ENCODE measurements around the gene MAP3K5. TPM values are rescaled to one million over a fixed set of nuclear protein-coding genes. Genes with fewer than 3 reads are reported as not detected.

Gene MAP3K5
- total RNA-seq, 1 experiment from 2014 or later = 15.8 TPM

DNA sequence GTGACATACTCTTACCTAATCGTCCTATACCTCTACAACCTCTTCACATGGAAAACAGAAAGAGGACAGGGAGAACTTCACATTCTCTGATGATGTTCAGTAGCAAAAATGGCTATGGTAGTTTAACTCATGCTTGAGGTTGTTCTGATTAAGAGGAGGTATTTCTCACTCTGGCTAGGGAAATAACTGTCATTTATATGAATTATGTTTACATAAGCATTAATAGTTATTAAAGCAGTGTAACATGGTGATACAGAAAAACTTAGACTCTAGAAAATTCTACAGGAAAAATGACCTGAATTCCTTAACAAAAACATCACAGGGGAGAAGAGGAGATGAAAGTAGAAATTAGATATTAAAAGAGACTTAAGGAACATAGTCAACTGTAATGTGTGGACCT, 57.3 kb downstream of the MAP3K5 start:
- no peaks in the 10 kb centered on the region for H3K36me3 Mint-ChIP-seq (ENCODE audit: insufficient read depth, unreplicated experiment)
- no peak for DNase-seq
- H3K4me3 Mint-ChIP-seq (ENCODE audit: low read depth, unreplicated experiment) = no peak overlapping the region
- H3K4me1 Mint-ChIP-seq (ENCODE audit: low read depth, unreplicated experiment) = peaks cover 14% of the 10 kb centered on the region
- H3K9me3 Mint-ChIP-seq (ENCODE audit: low read depth, unreplicated experiment) = no peaks in the 10 kb centered on the region
- H3K27ac Mint-ChIP-seq (ENCODE audit: unreplicated experiment) = no peak overlapping the region
- H3K27me3 Mint-ChIP-seq (ENCODE audit: unreplicated experiment) = no peaks in the 10 kb centered on the region
- TF ChIP-seq, protein P1, sequence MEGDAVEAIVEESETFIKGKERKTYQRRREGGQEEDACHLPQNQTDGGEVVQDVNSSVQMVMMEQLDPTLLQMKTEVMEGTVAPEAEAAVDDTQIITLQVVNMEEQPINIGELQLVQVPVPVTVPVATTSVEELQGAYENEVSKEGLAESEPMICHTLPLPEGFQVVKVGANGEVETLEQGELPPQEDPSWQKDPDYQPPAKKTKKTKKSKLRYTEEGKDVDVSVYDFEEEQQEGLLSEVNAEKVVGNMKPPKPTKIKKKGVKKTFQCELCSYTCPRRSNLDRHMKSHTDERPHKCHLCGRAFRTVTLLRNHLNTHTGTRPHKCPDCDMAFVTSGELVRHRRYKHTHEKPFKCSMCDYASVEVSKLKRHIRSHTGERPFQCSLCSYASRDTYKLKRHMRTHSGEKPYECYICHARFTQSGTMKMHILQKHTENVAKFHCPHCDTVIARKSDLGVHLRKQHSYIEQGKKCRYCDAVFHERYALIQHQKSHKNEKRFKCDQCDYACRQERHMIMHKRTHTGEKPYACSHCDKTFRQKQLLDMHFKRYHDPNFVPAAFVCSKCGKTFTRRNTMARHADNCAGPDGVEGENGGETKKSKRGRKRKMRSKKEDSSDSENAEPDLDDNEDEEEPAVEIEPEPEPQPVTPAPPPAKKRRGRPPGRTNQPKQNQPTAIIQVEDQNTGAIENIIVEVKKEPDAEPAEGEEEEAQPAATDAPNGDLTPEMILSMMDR (IDR thresholded peaks at IDR 0.05; ENCODE audit: unreplicated experiment) = no peak
- CTCF ChIA-PET = no interaction called here
- BruUV-seq (replicated peaks) = no TSS peak
- intact Hi-C loops (cut with micrococcal nuclease; ENCODE audit: unreplicated experiment) = no loop called here

DNA sequence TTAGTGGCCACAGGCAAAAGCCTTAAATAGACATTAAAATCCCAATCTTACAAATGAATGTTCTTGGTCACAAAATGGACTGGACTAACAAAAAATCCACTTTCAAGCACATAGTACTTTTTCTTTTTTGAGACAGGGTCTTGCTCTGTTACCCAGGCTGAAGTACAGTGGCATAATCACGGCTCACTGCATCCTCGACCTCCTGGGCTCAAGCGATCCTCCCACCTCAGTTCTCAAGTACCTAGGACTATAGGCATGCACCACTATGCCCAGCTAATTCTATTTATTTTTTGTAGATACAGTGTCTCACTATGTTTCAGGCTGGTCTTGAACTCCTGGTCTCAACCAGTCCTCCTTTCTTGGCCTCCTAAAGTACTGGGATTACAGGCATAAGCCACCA, 59.4 kb downstream of the MAP3K5 start:
- no peaks in the 10 kb centered on the region for H3K36me3 Mint-ChIP-seq (ENCODE audit: insufficient read depth, unreplicated experiment)
- peaks cover 21% of the 10 kb centered on the region for H3K4me1 Mint-ChIP-seq (ENCODE audit: low read depth, unreplicated experiment)
- TF ChIP-seq, protein P1 (IDR thresholded peaks at IDR 0.05; ENCODE audit: unreplicated experiment) = no peak
- no peak for DNase-seq
- CTCF ChIA-PET = no interaction called here
- no peaks in the 10 kb centered on the region for H3K9me3 Mint-ChIP-seq (ENCODE audit: low read depth, unreplicated experiment)
- no peak overlapping the region for H3K4me3 Mint-ChIP-seq (ENCODE audit: low read depth, unreplicated experiment)
- no peak overlapping the region for H3K27ac Mint-ChIP-seq (ENCODE audit: unreplicated experiment)
- H3K27me3 Mint-ChIP-seq (ENCODE audit: unreplicated experiment) = no peaks in the 10 kb centered on the region
- intact Hi-C loops (cut with micrococcal nuclease; ENCODE audit: unreplicated experiment) = no loop called here
- no TSS peak for BruUV-seq (replicated peaks)

DNA sequence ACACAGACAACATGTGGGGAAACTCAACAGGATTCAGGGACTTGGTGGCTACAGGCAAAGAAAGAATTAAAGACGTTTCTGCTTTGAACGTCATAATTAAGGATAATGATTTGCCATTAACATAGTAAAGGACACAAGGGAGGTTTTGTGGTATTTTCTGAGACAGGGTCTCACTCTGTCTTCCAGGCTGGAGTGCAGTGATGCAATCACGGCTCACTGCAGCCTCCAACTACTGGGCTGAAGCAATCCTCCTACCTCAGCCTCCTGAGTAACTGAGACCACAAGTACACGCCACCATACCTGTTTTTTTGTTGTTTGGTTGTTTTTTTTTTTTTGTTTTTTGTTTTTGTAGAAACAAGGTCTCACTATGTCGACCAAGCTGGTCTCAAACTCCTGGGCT, 62.4 kb downstream of the MAP3K5 start:
- BruUV-seq (replicated peaks) = no TSS peak
- peaks cover 25% of the 10 kb centered on the region for H3K4me1 Mint-ChIP-seq (ENCODE audit: low read depth, unreplicated experiment)
- H3K4me3 Mint-ChIP-seq (ENCODE audit: low read depth, unreplicated experiment) = no peak overlapping the region
- H3K9me3 Mint-ChIP-seq (ENCODE audit: low read depth, unreplicated experiment) = no peaks in the 10 kb centered on the region
- peaks cover under 1% of the 10 kb centered on the region for H3K36me3 Mint-ChIP-seq (ENCODE audit: insufficient read depth, unreplicated experiment)
- H3K27ac Mint-ChIP-seq (ENCODE audit: unreplicated experiment) = no peak overlapping the region
- CTCF ChIA-PET = interaction anchor here (0.6 kb wide), 1 partner anchor 15 kb away, joined by 3 read pairs; no protein-coding TSS in a partner anchor
- no peak for DNase-seq
- intact Hi-C loops (cut with micrococcal nuclease; ENCODE audit: unreplicated experiment) = no loop called here
- TF ChIP-seq, protein P1 (IDR thresholded peaks at IDR 0.05; ENCODE audit: unreplicated experiment) = no peak
- H3K27me3 Mint-ChIP-seq (ENCODE audit: unreplicated experiment) = no peaks in the 10 kb centered on the region

DNA sequence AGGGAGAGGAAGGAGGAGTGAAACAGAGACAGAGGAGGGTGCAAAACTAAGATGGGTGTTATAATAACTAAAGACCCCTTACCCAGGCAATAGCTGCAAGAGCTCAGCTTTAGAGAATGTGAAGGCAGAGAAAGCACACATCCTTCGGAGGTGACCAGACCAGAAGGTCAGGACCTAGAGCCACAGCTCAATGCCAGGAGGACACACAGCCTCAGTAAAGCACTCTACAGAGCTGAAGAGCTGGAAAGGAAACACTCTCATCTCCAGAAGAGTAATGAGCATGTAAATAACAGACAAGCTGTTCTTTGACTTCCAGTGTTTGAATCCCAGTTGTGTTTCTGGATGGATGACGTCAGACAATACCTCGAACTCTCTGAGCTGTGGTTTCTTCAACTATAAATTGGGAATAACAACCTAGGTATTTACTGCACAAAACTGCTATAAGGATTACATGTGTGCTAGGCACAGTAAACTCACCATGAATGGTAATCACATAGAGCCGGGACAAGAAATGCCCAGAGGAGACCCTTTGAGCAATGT, 63.2 kb downstream of the MAP3K5 start:
- Mint-ChIP-seq H3K27ac (ENCODE audit: unreplicated experiment) (no peak overlapping the region), H3K4me3 (ENCODE audit: low read depth, unreplicated experiment) (no peak overlapping the region), H3K36me3 (ENCODE audit: insufficient read depth, unreplicated experiment) (peaks cover 4% of the 10 kb centered on the region), H3K4me1 (ENCODE audit: low read depth, unreplicated experiment) (peaks cover 30% of the 10 kb centered on the region), H3K9me3 (ENCODE audit: low read depth, unreplicated experiment) (no peaks in the 10 kb centered on the region), H3K27me3 (ENCODE audit: unreplicated experiment) (no peaks in the 10 kb centered on the region)
- no TSS peak for BruUV-seq (replicated peaks)
- intact Hi-C loops (cut with micrococcal nuclease; ENCODE audit: unreplicated experiment) = no loop called here
- no peak for DNase-seq
- CTCF ChIA-PET = no interaction called here
- TF ChIP-seq, protein P1 (IDR thresholded peaks at IDR 0.05; ENCODE audit: unreplicated experiment) = no peak
